ENCODE data around the gene ARL6IP6.

ARL6IP6 gene

GRCh38 chr2:152811916-152812315 lies 93.5 kb downstream of the ARL6IP6 start:
- no peak for DNase-seq

Measured in stimulated activated naive CD4-positive, alpha-beta T cell (primary cell).